ENCODE data around the gene MRPS35.

DNA sequence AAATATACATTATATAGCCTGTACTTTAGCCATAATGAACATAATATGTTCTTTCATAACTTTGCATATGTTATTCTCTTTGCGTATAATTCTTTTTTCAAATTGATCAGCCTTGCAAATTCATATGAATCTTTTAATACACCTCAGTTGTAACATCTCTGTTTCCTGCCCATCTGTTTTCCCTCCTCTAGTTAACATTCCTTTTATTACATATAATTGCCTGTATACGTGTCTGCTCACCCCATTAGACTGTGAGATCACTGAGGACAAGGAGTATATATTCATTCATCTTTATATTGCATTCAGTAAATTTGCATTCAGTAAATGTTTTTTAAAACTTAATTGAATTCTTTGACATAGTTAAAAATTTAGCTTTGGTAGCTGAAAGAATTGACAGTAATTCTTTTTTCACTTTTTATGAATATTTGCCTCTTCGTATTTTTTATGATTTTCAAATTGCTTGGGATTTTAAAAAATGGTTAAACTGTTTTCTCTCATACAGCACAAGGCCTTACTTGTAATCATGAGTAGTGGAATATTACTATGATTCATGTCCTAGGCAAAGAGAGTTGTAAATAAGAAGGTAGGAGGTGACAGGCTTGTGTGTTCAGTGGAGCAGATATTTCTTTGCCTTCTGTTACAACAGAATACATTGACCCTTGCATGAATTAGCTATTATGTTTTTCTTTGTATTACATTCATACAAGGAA lies 36.6 kb downstream of the MRPS35 start:
- TF ChIP-seq, protein P1, sequence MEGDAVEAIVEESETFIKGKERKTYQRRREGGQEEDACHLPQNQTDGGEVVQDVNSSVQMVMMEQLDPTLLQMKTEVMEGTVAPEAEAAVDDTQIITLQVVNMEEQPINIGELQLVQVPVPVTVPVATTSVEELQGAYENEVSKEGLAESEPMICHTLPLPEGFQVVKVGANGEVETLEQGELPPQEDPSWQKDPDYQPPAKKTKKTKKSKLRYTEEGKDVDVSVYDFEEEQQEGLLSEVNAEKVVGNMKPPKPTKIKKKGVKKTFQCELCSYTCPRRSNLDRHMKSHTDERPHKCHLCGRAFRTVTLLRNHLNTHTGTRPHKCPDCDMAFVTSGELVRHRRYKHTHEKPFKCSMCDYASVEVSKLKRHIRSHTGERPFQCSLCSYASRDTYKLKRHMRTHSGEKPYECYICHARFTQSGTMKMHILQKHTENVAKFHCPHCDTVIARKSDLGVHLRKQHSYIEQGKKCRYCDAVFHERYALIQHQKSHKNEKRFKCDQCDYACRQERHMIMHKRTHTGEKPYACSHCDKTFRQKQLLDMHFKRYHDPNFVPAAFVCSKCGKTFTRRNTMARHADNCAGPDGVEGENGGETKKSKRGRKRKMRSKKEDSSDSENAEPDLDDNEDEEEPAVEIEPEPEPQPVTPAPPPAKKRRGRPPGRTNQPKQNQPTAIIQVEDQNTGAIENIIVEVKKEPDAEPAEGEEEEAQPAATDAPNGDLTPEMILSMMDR (IDR thresholded peaks at IDR 0.05) = no peak
- TF ChIP-seq POLR2AphosphoS5 (IDR thresholded peaks at IDR 0.05) (no peak), POLR2A (IDR thresholded peaks at IDR 0.05) (no peak), EP300 (IDR thresholded peaks at IDR 0.05) (no peak)
